ENCODE results near the gene TNXB. TPM values are rescaled to one million over a fixed set of nuclear protein-coding genes. Genes with fewer than 3 reads are reported as not detected.
"Not testable (repeated sequence)": the region's sequence is repeated elsewhere in the genome, so short reads cannot be mapped to it uniquely, and the experiment has no call there.

The TNXB gene
- total RNA-seq, 5 donors from 2014 or later (not counting 1 experiment from before 2014, with no cell fraction given), result 8.0 to 20.9 (median 15.4) TPM

- H3K9me3 Mint-ChIP-seq; H3K36me3 ChIP-seq (ENCODE audit: control insufficient read depth in 2 of 2, extremely low read depth in 1 of 2, insufficient read depth in 1 of 2, low read length in 1 of 2); H3K27ac ChIP-seq (ENCODE audit: low read length); POLR2A ChIA-PET; H3K27me3 ChIP-seq (replicated peaks in 1 of 2; ENCODE audit: control insufficient read depth in 2 of 2, extremely low read depth in 1 of 2, insufficient read depth in 2 of 2, low read length in 1 of 2); ATAC-seq (replicated peaks in 1 of 4); H3K9me3 ChIP-seq; CTCF ChIA-PET; H3K27ac Mint-ChIP-seq; DNase-seq; H3K36me3 Mint-ChIP-seq; H3K27me3 Mint-ChIP-seq; H3K4me3 Mint-ChIP-seq; H3K4me1 ChIP-seq (ENCODE audit: control insufficient read depth in 1 of 2, extremely low read depth in 1 of 2, insufficient read depth in 2 of 2, low read length in 2 of 2); H3K4me3 ChIP-seq (ENCODE audit: control insufficient read depth in 1 of 2, extremely low read depth in 1 of 2, low read length in 1 of 2): not testable (repeated sequence)
- WGBS (ENCODE audit: insufficient coverage), result no CpG with 5 or more reads among the region's 13 CpGs
- peaks cover 8 to 11% (median 10%) of the 10 kb centered on the region in 3 donors for H3K4me1 Mint-ChIP-seq
These were observed 68.2 kb downstream of the TNXB start for GRCh38 chr6:32041050-32041321.

- H3K27ac Mint-ChIP-seq; CTCF ChIA-PET; DNase-seq; H3K27ac ChIP-seq (ENCODE audit: low read length); H3K36me3 Mint-ChIP-seq; H3K27me3 ChIP-seq (replicated peaks in 1 of 2; ENCODE audit: control insufficient read depth in 2 of 2, extremely low read depth in 1 of 2, insufficient read depth in 2 of 2, low read length in 1 of 2); ATAC-seq (replicated peaks in 1 of 4); H3K4me1 ChIP-seq (ENCODE audit: control insufficient read depth in 1 of 2, extremely low read depth in 1 of 2, insufficient read depth in 2 of 2, low read length in 2 of 2); H3K4me3 ChIP-seq (ENCODE audit: control insufficient read depth in 1 of 2, extremely low read depth in 1 of 2, low read length in 1 of 2); H3K27me3 Mint-ChIP-seq; H3K4me3 Mint-ChIP-seq; H3K9me3 ChIP-seq; POLR2A ChIA-PET; H3K9me3 Mint-ChIP-seq; H3K36me3 ChIP-seq (ENCODE audit: control insufficient read depth in 2 of 2, extremely low read depth in 1 of 2, insufficient read depth in 1 of 2, low read length in 1 of 2): not testable (repeated sequence)
- 80% methylated on average over 3 of the region's 43 CpGs for WGBS (ENCODE audit: insufficient coverage)
- H3K4me1 Mint-ChIP-seq, result peaks cover 8 to 11% (median 10%) of the 10 kb centered on the region in 3 donors
These were observed 68.7 kb downstream of the TNXB start for GRCh38 chr6:32040299-32041049.

- H3K9me3 Mint-ChIP-seq; H3K27ac ChIP-seq (ENCODE audit: low read length); H3K4me3 Mint-ChIP-seq; H3K27me3 Mint-ChIP-seq; CTCF ChIA-PET; H3K27ac Mint-ChIP-seq; H3K27me3 ChIP-seq (replicated peaks in 1 of 2; ENCODE audit: control insufficient read depth in 2 of 2, extremely low read depth in 1 of 2, insufficient read depth in 2 of 2, low read length in 1 of 2); H3K4me1 ChIP-seq (ENCODE audit: control insufficient read depth in 1 of 2, extremely low read depth in 1 of 2, insufficient read depth in 2 of 2, low read length in 2 of 2); H3K36me3 ChIP-seq (ENCODE audit: control insufficient read depth in 2 of 2, extremely low read depth in 1 of 2, insufficient read depth in 1 of 2, low read length in 1 of 2); H3K4me3 ChIP-seq (ENCODE audit: control insufficient read depth in 1 of 2, extremely low read depth in 1 of 2, low read length in 1 of 2); H3K9me3 ChIP-seq; POLR2A ChIA-PET; ATAC-seq (replicated peaks in 1 of 4); DNase-seq; H3K36me3 Mint-ChIP-seq: not testable (repeated sequence)
- peaks cover 8 to 11% (median 10%) of the 10 kb centered on the region in 3 donors for H3K4me1 Mint-ChIP-seq
- 82% methylated on average over 10 of the region's 24 CpGs for WGBS (ENCODE audit: insufficient coverage)
These were observed 69.5 kb downstream of the TNXB start for GRCh38 chr6:32039321-32040274.

GRCh38 chr6:32038878-32039277, 70.3 kb downstream of the TNXB start:
- WGBS (ENCODE audit: insufficient coverage), result no CpG with 5 or more reads among the region's 5 CpGs

GRCh38 chr6:32037598-32038524, 71.3 kb downstream of the TNXB start, which contains the start of gene CYP21A2:
TSS of gene CYP21A2 (plus strand) at chr6:32038415. CDS start at chr6:32038423, 8 bp downstream.
- H3K4me3 ChIP-seq (ENCODE audit: control insufficient read depth in 1 of 2, extremely low read depth in 1 of 2, low read length in 1 of 2); POLR2A ChIA-PET; H3K4me1 ChIP-seq (ENCODE audit: control insufficient read depth in 1 of 2, extremely low read depth in 1 of 2, insufficient read depth in 2 of 2, low read length in 2 of 2); H3K27me3 ChIP-seq (replicated peaks in 1 of 2; ENCODE audit: control insufficient read depth in 2 of 2, extremely low read depth in 1 of 2, insufficient read depth in 2 of 2, low read length in 1 of 2); H3K27ac ChIP-seq (ENCODE audit: low read length); H3K9me3 Mint-ChIP-seq; DNase-seq; CTCF ChIA-PET; H3K27me3 Mint-ChIP-seq; H3K36me3 ChIP-seq (ENCODE audit: control insufficient read depth in 2 of 2, extremely low read depth in 1 of 2, insufficient read depth in 1 of 2, low read length in 1 of 2); H3K36me3 Mint-ChIP-seq; H3K9me3 ChIP-seq: not testable (repeated sequence)
- 100% methylated on average over 2 of the region's 19 CpGs for WGBS (ENCODE audit: insufficient coverage)
- peak within 1 kb of the TSS; percentile 79 to 88 for H3K27ac Mint-ChIP-seq
- ATAC-seq (replicated peaks in 1 of 4), result peak; percentile 87 to 97 (median 92)
- H3K4me1 Mint-ChIP-seq, result peaks cover 8 to 11% (median 10%) of the 10 kb centered on the region in 3 donors
- peak within 1 kb of the TSS in 1 of 3 donors; percentile 44 for H3K4me3 Mint-ChIP-seq

More at GRCh38 chr6:32038878-32039277, 70.3 kb downstream of the TNXB start:
- H3K4me3 ChIP-seq (ENCODE audit: control insufficient read depth in 1 of 2, extremely low read depth in 1 of 2, low read length in 1 of 2); H3K36me3 Mint-ChIP-seq; H3K27me3 ChIP-seq (replicated peaks in 1 of 2; ENCODE audit: control insufficient read depth in 2 of 2, extremely low read depth in 1 of 2, insufficient read depth in 2 of 2, low read length in 1 of 2); CTCF ChIA-PET; H3K9me3 Mint-ChIP-seq; H3K36me3 ChIP-seq (ENCODE audit: control insufficient read depth in 2 of 2, extremely low read depth in 1 of 2, insufficient read depth in 1 of 2, low read length in 1 of 2); H3K27ac Mint-ChIP-seq; H3K27ac ChIP-seq (ENCODE audit: low read length); H3K4me3 Mint-ChIP-seq; ATAC-seq (replicated peaks in 1 of 4); DNase-seq; POLR2A ChIA-PET; H3K4me1 ChIP-seq (ENCODE audit: control insufficient read depth in 1 of 2, extremely low read depth in 1 of 2, insufficient read depth in 2 of 2, low read length in 2 of 2); H3K9me3 ChIP-seq; H3K27me3 Mint-ChIP-seq: not testable (repeated sequence)
- H3K4me1 Mint-ChIP-seq, result peaks cover 8 to 11% (median 10%) of the 10 kb centered on the region in 3 donors

- H3K36me3 Mint-ChIP-seq; CTCF ChIA-PET; H3K36me3 ChIP-seq (ENCODE audit: control insufficient read depth in 2 of 2, extremely low read depth in 1 of 2, insufficient read depth in 1 of 2, low read length in 1 of 2); H3K9me3 ChIP-seq; ATAC-seq (replicated peaks in 1 of 4); POLR2A ChIA-PET; DNase-seq; H3K27ac ChIP-seq (ENCODE audit: low read length); H3K27me3 ChIP-seq (replicated peaks in 1 of 2; ENCODE audit: control insufficient read depth in 2 of 2, extremely low read depth in 1 of 2, insufficient read depth in 2 of 2, low read length in 1 of 2); H3K27me3 Mint-ChIP-seq; H3K4me1 ChIP-seq (ENCODE audit: control insufficient read depth in 1 of 2, extremely low read depth in 1 of 2, insufficient read depth in 2 of 2, low read length in 2 of 2); H3K9me3 Mint-ChIP-seq; H3K27ac Mint-ChIP-seq; H3K4me3 ChIP-seq (ENCODE audit: control insufficient read depth in 1 of 2, extremely low read depth in 1 of 2, low read length in 1 of 2): not testable (repeated sequence)
- peak overlapping the region in 1 of 3 donors; percentile 44 for H3K4me3 Mint-ChIP-seq
- peaks cover 8 to 11% (median 10%) of the 10 kb centered on the region in 3 donors for H3K4me1 Mint-ChIP-seq
- no CpG with 5 or more reads among the region's 5 CpGs for WGBS (ENCODE audit: insufficient coverage)
These were observed 72.0 kb downstream of the TNXB start for GRCh38 chr6:32037136-32037535.

Data from T-cell (primary cell).